Stimulated activated CD4-positive, alpha-beta T cell treated with anti-CD3 and anti-CD28 coated beads, Interleukin-4, amount 100 ng/mL, for 24 hours (primary cell): ENCODE results near the gene XK.

Experiments used
- DNase-seq: peaks from one replicate; pipeline ENCODE4 v3.0.0-alpha.2; 2020

Gene XK

DNA sequence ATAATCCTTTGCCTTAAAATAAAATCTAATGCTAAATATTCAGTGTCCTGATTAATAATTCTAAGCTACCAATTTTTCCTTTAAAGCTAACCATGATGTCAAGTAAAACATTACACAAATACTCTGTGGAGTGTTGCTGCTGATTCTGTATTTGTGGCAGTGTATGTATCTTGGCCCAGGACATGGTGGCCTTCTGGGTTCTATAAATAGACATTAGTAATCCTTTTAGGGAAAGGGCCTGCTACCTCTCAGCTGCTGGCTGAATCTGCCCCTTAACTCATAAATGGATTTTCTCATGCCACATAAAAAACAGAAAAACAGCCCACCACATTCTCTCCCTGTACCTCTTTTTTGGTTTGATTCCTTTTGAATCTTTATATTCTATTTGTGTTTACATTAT, 1.2 kb upstream of the XK start:
- DNase-seq = no peak

GRCh38 chrX:37684973-37685372, 618 bp upstream of the XK start:
- DNase-seq = no peak

GRCh38 chrX:37686369-37686995, 891 bp downstream of the XK start:
- DNase-seq = no peak

DNA sequence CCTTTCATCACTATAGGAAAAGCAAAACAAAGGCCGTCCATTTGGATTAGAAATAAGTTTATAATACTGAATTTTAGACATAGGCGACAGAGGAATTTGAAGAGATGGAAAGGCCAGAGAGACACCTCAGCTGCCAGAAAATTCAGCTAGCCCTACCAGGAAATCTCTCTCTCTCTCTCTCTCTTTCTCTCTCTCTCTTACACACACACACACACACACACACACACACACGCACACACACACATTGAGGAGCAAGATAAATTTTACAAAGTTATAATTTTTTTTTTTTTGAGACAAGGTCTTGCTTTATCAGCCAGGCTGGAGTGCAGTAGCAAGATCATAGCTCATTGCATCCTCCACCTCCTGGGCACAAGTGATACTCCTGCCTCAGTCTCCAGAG, 1.4 kb downstream of the XK start:
- DNase-seq = no peak

DNA sequence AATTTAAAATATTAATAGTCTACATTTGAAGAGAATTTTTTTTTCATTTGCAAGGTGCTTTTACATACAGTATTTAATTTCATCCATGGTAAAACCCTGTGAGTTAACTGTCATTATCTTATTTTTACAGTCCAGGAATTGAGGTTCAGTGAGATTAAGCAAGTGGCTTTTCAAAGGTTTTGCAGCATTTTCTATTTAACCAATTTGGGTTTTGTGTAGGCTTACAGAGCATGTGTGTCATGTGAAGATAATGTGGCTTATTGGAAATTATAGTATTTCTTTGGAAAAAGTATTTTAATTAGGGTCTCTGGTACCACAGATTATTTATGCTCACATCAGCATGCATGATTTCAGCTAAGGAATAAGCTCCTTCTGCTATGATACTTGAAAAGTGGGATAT, 4.5 kb downstream of the XK start:
- DNase-seq = no peak

DNA sequence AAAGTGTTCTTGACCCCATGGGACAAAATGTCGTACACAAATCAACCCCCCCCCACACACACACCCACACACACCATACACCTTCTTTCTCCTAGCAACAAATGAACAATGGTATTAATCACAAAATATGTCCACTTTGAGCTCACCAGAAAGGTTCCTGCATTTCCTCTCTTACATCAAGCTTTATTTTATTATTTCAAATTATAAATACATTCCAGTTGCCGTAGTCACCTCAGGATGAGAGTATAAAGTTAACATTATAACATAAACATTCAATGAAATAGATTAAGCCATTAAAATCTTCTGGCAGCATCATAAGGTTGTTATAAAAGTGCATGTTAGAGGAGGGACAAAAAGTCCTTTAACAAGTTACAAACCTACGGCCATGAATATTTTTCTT, 7.3 kb downstream of the XK start:
- no peak for DNase-seq

- no peak for DNase-seq
These were observed 11.7 kb downstream of the XK start for GRCh38 chrX:37697169-37697760.

GRCh38 chrX:37701588-37701987, 16.0 kb downstream of the XK start:
- DNase-seq = no peak

- DNase-seq = no peak
These were observed 26.4 kb downstream of the XK start for GRCh38 chrX:37711991-37712390.

GRCh38 chrX:37712458-37712857, 26.9 kb downstream of the XK start:
- no peak for DNase-seq

GRCh38 chrX:37714479-37714878, 28.9 kb downstream of the XK start:
- no peak for DNase-seq

GRCh38 chrX:37716602-37717001, 31.0 kb downstream of the XK start:
- no peak for DNase-seq

- no peak for DNase-seq
These were observed 32.1 kb downstream of the XK start for GRCh38 chrX:37717708-37718107.

DNA sequence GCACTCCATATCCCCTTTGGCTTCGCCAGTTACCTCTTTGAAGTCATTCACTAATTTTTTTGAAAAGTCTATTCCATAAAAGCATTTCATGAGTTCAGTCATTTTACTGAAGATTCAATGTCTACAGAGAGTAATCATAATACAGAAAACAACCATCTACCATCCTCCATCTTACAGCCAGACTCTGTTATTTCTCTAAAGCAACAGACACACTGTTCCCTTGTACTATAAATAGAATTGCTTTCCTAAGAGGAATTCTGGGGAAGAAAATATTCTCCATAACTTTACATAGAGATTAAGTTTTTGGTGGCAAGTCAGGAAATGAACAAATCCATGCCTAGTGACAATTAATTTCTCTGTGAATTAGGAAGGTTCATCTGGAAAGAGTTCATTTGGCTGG, 37.0 kb downstream of the XK start:
- no peak for DNase-seq

DNA sequence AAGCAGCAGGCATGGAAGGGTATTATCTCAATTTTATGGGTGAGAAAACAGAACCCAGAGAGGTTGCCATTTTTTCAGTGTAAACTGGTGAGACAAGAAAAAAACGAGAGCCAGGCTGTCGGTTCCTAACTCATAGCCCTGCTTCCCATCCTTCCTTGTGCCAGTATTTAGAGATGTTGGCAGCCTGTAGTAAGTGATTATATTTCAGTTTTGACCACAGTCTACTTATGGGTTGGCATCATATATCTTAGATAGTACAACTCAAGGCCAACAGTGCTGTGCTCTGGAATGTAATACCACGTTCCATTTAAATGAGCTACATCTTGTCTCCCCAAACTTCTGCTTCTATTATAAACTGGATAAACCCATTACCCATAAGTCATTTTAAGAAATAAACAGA, 40.8 kb downstream of the XK start:
- DNase-seq = no peak

DNA sequence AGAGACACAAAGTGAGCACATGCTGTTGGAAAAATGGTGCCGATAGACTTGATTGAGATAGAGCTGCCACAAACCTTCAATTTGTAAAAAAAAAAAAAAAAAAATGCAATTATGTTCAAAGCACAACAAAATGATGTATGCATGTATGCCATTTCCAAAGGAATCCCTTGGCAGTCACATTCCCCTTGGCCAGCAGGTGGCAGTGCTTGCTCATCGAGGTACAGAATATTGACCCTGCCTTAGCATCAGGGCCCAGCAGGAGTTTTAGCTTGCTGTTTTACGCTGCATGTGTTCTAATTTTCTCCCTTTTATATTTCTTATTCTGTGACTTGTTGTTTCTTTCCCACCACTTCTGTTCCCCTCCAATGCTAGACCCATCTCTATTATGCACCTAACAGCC, 59.8 kb downstream of the XK start:
- peak; percentile 76 for DNase-seq

GRCh38 chrX:37745835-37746217, 60.2 kb downstream of the XK start:
- DNase-seq = no peak

DNA sequence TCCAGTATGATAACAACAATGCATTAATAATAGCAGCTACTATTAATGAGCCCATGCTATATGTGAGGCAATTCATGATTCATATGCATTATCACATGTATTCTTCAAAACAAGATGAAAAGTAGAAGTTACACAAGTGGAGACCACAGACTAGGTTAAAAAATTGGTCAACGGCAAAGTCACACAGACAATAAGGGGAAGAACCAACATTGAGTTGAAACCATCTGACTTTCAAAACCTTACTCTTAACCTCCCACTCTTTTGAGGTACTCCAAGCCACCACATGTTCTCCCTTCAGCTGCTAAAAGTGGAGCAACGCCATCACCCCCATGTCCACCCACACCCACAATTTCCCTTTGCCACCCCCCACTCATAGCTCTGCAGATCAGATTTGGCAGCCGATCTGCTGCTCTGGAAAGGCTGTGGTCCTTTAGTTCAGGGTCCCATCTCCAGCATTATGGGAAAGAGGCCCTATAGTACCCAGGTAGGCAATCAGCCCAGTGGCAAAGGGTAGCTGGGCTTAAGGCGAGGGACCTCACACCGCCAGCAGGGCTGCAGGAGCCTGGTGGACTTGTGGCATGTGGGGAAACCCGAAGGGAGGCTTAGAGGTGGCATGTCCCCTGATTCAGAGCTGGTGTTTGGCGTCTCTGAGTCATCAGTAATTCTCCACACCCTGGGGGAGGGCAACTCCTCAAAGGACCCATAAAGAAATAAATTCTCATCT, 60.8 kb downstream of the XK start:
- peak; percentile 18 for DNase-seq

DNA sequence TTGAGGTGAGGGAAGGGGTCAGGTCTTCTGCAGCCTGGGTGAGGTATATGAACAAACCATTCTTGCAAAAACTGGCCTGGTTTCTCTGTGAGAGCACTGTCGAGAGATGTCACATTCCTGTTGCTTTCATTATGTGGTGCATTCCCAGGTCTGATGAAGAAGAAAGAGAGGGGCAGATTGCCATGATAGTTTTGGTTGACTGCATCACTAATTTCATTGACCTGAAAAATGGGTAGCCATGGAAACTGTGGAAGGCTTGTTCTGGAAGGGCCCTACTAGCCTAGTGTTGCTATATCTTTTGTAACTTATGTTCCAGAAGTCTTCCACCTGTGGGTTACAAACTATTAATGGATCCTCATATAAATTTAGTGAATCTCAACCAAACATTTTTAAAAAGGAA, 61.4 kb downstream of the XK start:
- DNase-seq = no peak

DNA sequence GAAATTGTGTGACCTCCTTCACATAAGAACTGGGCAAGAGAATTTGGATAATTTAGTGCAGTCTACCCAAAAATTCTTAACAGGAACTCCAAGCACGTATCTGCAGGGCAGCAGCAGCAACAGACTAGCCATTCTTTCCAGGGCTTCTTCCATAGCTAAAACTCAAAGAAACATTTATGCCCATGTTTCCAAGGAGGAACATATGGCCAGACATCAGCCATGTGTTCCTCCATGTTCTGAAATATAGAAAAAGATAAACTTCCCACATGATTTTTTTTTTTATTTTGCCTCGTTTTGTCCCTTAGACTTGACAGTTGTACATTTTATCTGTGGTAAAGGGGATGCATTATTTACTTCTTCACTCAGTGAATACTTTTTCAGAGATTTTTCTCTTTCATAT, 66.7 kb downstream of the XK start:
- DNase-seq = no peak

GRCh38 chrX:37752936-37753335, 67.3 kb downstream of the XK start:
- DNase-seq = no peak

GRCh38 chrX:37753384-37753783, 67.8 kb downstream of the XK start:
- no peak for DNase-seq

DNA sequence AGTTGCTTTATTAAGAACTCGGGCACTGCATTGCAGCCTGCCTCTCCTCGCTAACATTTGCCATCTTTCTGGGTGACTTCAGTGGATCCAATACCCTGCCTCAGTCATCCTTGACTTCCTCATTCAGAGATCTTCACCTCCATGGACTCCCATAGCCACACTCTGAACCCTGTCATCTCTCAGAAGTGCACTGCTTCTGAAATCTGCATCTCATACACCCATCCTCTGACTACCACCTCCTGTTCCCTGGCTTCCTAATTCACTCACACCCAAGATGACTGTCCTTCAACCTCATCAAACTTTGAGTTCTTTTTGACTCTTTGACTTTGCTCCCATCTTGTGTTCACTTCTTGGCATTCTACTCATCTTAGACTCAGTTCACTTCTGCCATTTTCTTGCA, 68.9 kb downstream of the XK start:
- DNase-seq = no peak

GRCh38 chrX:37755025-37755424, 69.4 kb downstream of the XK start:
- DNase-seq = no peak

GRCh38 chrX:37757082-37757481, 71.5 kb downstream of the XK start:
- no peak for DNase-seq
